Activated naive CD4-positive, alpha-beta T cell treated with anti-CD3 and anti-CD28 coated beads, Interleukin-2, amount 10 ng/mL, durations not matched to agents 7 days and 5 days (primary cell): Measurements from ENCODE around the gene C14orf180.

Source experiments
- CTCF ChIA-PET: fragments of 350-600 bp; sonication (Branson Sonifier 250); formaldehyde crosslinking; loops from one replicate; lab custom pipeline; 2021; ENCODE audit warnings: antibody characterized with exemption; lab: Charles Lee
- DNase-seq: peaks from one replicate; pipeline ENCODE4 v3.0.0-alpha.2; 2020
- H3K27ac Mint-ChIP-seq: one replicate; pipeline ENCODE4 v1.8.0; 2021; ENCODE audit warnings: mild to moderate bottlenecking, moderate library complexity, mixed read lengths
- H3K27me3 Mint-ChIP-seq: one replicate; pipeline ENCODE4 v1.8.0; 2021; ENCODE audit warnings: mild to moderate bottlenecking, mixed read lengths
- H3K36me3 Mint-ChIP-seq: one replicate; pipeline ENCODE4 v1.8.0; 2021; ENCODE audit warnings: mixed read lengths
- H3K4me1 Mint-ChIP-seq: one replicate; pipeline ENCODE4 v1.8.0; 2021; ENCODE audit warnings: mixed read lengths
- H3K4me3 Mint-ChIP-seq: one replicate; pipeline ENCODE4 v1.8.0; 2021; ENCODE audit warnings: mild to moderate bottlenecking, moderate library complexity, mixed read lengths
- H3K9me3 Mint-ChIP-seq: one replicate; pipeline ENCODE4 v1.8.0; 2021; ENCODE audit warnings: mixed read lengths

Gene C14orf180

GRCh38 chr14:104562606-104563005, 17.0 kb upstream of the C14orf180 start:
- CTCF ChIA-PET, result interaction anchor here (1.2 kb wide), 1 partner anchor 425 kb away, joined by 3 read pairs; no protein-coding TSS in a partner anchor
- peaks cover 25% of the 10 kb centered on the region for H3K27me3 Mint-ChIP-seq
- H3K27ac Mint-ChIP-seq, result no peak overlapping the region

DNA sequence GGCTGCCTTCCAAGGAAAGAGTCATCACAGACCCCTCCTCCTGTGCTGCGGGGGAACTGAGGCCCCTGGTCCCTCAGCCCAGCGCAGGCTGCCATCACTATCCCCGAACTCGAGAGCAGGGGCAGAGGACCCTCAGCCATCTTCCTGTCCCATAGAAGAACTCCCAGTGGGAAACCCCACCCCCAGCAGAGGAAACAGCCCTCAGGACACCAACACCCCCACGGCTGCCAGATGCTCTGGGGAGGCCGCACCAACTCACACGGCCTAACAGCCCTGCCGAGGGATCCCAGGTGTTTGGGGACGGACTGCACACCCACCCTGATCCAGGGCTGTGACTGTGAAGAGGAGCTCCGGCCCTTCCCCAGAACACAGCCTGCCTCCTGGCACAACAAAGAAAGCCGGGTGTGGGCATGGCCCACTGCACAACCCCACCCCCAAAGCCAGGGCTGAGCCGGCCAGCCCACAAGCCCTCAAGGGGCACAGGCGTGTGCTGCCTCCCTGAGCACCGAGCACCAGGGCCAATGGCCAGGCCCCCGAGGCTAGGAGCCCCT, 16.3 kb upstream of the C14orf180 start:
- CTCF ChIA-PET, result interaction anchor here (0.9 to 2.6 kb wide), 3 partner anchors 69 to 426 kb away, joined by 3 to 9 read pairs (median 5); no protein-coding TSS in a partner anchor
- H3K4me3 Mint-ChIP-seq, result no peak overlapping the region

More at GRCh38 chr14:104562606-104563005, 17.0 kb upstream of the C14orf180 start:
- Mint-ChIP-seq H3K4me3 (no peak overlapping the region), H3K4me1 (no peaks in the 10 kb centered on the region), H3K36me3 (no peaks in the 10 kb centered on the region), H3K9me3 (no peaks in the 10 kb centered on the region)
- no peak for DNase-seq

GRCh38 chr14:104563742-104564615, 15.6 kb upstream of the C14orf180 start:
- peak; percentile 79 for DNase-seq
- H3K27ac Mint-ChIP-seq, result no peak overlapping the region
- CTCF ChIA-PET, result interaction anchor here (0.9 to 2.6 kb wide), 9 partner anchors 8 to 486 kb away, joined by 3 to 11 read pairs (median 4); no protein-coding TSS in a partner anchor
- no peaks in the 10 kb centered on the region for H3K36me3 Mint-ChIP-seq
- no peaks in the 10 kb centered on the region for H3K4me1 Mint-ChIP-seq
- H3K27me3 Mint-ChIP-seq, result peaks cover 25% of the 10 kb centered on the region
- H3K9me3 Mint-ChIP-seq, result no peaks in the 10 kb centered on the region
- H3K4me3 Mint-ChIP-seq, result no peak overlapping the region

More for the DNA sequence above, 16.3 kb upstream of the C14orf180 start:
- Mint-ChIP-seq H3K36me3 (no peaks in the 10 kb centered on the region), H3K4me1 (no peaks in the 10 kb centered on the region), H3K9me3 (no peaks in the 10 kb centered on the region), H3K27ac (no peak overlapping the region), H3K27me3 (peaks cover 25% of the 10 kb centered on the region)
- DNase-seq, result no peak

DNA sequence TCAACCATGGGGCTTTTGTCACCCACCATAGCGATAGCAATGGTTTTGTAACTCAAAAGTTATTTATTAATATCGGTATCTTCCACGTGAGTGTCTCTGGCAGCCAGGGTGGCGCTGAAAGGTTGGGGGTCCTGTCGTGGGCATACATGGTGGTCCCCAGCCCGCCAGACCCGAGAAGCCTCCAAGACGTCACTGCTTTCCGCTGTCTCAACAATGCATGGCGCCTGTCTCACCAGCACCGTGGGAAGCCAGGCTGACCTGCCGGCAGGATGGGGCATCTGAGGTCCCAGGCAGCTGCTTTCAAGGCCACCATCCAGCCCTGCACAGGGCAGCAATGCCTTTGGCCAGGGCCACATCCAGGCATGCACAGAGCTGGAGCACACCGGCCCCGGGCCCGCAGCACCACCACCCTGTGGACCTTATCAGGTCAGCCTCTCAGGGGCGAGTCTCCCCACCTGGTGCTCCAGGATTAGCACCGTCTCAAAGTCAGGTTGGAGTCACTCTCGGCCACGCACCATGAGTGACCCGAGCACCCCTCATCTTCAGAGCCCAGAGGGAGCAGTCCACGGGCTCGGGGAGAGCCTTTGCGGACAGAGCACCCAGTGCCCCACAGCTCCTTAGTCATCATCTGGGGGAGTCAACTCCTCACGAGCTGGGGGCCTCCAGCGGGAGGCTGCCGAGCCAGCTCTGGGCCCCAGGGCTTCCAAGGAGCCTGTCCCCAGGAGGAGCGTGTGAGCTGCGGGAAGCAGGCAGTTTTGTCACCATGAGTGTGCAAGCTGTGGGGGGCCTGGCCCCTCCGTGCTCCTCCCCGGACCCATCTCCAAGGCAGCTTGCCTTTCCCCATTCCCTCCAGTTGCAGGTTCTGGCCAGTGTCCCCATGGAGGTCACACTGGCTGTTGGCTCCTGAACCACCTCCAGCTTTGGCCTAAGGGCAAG, 14.6 kb upstream of the C14orf180 start:
- no peak overlapping the region for H3K4me3 Mint-ChIP-seq
- no peaks in the 10 kb centered on the region for H3K4me1 Mint-ChIP-seq

DNA sequence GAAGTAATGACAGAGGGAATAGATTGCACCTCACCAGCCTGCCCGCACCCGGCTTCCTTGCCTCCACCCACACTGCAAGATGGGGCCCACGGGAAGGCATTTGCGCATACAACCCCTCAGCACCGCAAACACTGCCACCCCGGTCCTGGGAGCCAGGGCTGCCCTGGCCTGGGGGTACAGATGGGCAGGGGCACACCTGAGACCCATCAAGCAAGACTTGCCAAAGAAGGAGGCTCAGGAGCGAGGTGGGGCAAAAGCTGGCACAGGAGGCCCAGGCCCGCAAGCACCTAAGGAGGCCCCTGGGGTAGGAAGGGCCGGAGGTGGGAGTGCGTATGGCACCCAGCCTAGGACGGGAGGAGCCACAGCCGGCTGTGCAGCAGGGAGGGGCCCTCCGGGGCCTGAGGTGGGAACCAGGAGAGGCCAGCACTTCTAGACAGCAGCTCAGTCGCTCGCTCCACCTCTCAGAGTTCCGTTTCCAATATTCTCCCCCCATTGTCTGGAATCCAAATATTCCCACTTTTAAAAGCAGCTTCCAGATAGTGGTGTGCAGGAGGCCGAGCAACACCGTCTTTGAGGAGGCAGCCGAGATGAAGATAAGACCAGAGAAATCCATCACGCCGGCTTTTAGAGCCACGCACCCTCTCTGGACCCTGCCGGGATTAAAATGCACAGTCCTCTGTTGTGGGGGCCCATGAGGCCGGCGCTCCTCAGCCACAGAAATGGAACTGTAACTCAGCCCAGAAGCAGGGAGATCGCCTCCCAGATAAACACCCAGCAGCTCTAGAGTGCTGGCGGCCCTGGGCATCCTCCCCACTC, 12.2 kb upstream of the C14orf180 start:
- H3K4me1 Mint-ChIP-seq, result no peaks in the 10 kb centered on the region
- no peak overlapping the region for H3K27ac Mint-ChIP-seq
- H3K36me3 Mint-ChIP-seq, result no peaks in the 10 kb centered on the region
- CTCF ChIA-PET, result no interaction called here
- peaks cover 25% of the 10 kb centered on the region for H3K27me3 Mint-ChIP-seq
- H3K4me3 Mint-ChIP-seq, result no peak overlapping the region
- DNase-seq, result no peak
- no peaks in the 10 kb centered on the region for H3K9me3 Mint-ChIP-seq

More for the DNA sequence above, 14.6 kb upstream of the C14orf180 start:
- Mint-ChIP-seq H3K27ac (no peak overlapping the region), H3K9me3 (no peaks in the 10 kb centered on the region), H3K27me3 (peaks cover 25% of the 10 kb centered on the region), H3K36me3 (no peaks in the 10 kb centered on the region)
- no peak for DNase-seq
- CTCF ChIA-PET, result interaction anchor here (0.9 to 2.6 kb wide), 8 partner anchors 9 to 487 kb away, joined by 3 to 11 read pairs (median 4); no protein-coding TSS in a partner anchor

- Mint-ChIP-seq H3K4me1 (no peaks in the 10 kb centered on the region), H3K4me3 (no peak overlapping the region), H3K27me3 (peaks cover 25% of the 10 kb centered on the region), H3K36me3 (no peaks in the 10 kb centered on the region), H3K27ac (no peak overlapping the region), H3K9me3 (no peaks in the 10 kb centered on the region)
- no peak for DNase-seq
- CTCF ChIA-PET, result no interaction called here
Observed at GRCh38 chr14:104567957-104568225, 11.7 kb upstream of the C14orf180 start.

DNA sequence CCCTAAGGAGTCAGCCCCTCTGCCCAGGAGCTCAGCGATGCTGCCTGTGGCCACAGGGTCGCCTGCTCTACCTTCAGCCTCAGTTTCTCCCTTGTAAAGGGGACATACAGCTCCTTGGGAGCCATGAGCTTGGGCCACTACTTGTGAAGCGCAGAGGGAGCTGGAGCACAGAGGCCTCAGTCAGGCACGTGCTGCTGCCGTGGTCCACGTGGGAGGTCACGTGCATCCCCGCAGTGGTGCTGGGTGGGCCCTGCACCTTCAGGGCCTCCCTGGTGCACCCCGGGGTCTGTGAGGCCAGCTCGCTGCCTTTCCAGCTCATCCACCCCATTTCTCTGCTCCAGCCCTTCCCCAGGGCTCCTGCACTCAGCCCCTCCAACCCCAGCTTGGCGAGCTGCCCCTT, 10.9 kb upstream of the C14orf180 start:
- Mint-ChIP-seq H3K27ac (no peak overlapping the region), H3K36me3 (no peaks in the 10 kb centered on the region), H3K4me3 (no peak overlapping the region), H3K27me3 (peaks cover 25% of the 10 kb centered on the region), H3K9me3 (no peaks in the 10 kb centered on the region), H3K4me1 (no peaks in the 10 kb centered on the region)
- CTCF ChIA-PET, result no interaction called here
- DNase-seq, result no peak

DNA sequence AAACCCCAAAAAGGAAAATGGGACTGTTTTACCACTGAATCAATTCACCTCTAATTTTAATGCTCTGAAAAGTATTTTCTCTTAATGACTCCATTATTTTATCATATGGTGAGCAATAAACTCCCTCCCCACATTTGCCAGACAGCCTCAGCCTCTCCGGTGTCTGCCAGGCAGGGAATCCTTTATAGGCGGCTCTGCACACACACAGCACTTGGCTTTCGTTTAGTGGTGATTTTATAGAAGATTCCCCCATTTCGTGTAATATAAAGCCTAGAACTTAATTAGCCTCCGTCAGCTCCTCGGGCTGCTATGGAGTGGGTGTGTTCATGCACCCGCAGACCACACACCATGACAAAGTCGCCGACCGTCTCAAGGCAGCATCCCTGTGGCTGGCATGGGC, 10.1 kb upstream of the C14orf180 start:
- Mint-ChIP-seq H3K4me1 (no peaks in the 10 kb centered on the region), H3K27me3 (peaks cover 20% of the 10 kb centered on the region), H3K27ac (no peak overlapping the region), H3K9me3 (no peaks in the 10 kb centered on the region), H3K4me3 (no peak overlapping the region), H3K36me3 (no peaks in the 10 kb centered on the region)
- CTCF ChIA-PET, result no interaction called here
- no peak for DNase-seq

DNA sequence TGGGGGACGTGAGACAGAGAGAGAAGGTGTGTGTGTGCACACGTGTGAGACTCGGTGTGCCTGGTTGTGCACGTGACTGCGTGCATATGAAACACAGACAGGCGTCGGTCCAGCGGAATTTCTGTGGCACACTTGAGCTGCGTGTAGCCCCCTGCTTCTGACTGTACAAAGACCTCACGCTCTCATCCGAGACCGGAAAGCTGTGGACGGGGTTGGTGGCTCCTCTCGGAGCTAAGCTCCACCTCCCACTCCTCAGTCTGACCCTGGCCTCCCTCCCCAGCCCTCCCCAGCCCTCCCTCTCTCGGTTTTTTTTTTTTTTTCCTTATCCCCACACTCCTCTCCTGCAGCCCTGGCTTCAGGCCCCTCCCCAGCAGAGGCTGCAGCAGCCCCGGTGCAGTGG, 8.3 kb upstream of the C14orf180 start:
- H3K4me1 Mint-ChIP-seq, result no peaks in the 10 kb centered on the region
- no peak overlapping the region for H3K27ac Mint-ChIP-seq
- no peaks in the 10 kb centered on the region for H3K36me3 Mint-ChIP-seq
- no peaks in the 10 kb centered on the region for H3K9me3 Mint-ChIP-seq
- CTCF ChIA-PET, result no interaction called here
- peaks cover 3% of the 10 kb centered on the region for H3K27me3 Mint-ChIP-seq
- DNase-seq, result no peak
- H3K4me3 Mint-ChIP-seq, result no peak overlapping the region

DNA sequence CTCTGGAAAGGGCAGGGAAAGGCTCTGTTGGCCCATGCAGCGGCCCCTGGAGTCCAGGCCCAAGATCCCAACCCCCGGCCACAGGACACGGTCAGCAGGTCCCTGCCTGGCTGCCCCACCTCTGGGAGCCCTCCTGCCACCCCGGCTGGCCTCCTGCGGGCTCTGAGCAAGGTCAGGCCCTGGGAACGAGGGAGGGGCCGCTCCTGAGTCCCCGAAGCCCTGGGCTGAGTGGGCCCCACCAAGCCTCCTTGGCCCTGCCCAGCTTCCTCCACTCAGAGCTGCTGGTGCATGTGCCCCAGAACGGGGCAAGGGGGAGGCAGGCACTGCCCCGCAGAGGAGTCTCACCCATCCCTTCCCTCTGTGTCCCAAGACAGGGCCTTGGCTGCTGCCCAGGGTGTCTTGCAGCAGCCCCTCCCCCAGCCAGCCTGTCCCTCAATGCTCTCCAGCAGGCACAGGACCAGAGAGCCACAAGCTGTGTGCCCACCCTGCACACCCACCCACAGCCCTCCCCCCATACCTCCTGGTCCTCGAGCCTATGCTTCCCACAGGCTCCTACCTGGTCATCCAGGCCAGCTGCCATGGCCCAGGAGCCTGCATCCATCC, 7.4 kb upstream of the C14orf180 start:
- H3K27me3 Mint-ChIP-seq, result no peaks in the 10 kb centered on the region

GRCh38 chr14:104572668-104573067, 6.9 kb upstream of the C14orf180 start:
- CTCF ChIA-PET, result no interaction called here
- no peaks in the 10 kb centered on the region for H3K36me3 Mint-ChIP-seq
- no peak for DNase-seq
- no peaks in the 10 kb centered on the region for H3K4me1 Mint-ChIP-seq
- no peak overlapping the region for H3K27ac Mint-ChIP-seq
- H3K4me3 Mint-ChIP-seq, result no peak overlapping the region
- H3K9me3 Mint-ChIP-seq, result no peaks in the 10 kb centered on the region
- no peaks in the 10 kb centered on the region for H3K27me3 Mint-ChIP-seq

More for the DNA sequence above, 7.4 kb upstream of the C14orf180 start:
- CTCF ChIA-PET, result no interaction called here
- H3K4me1 Mint-ChIP-seq, result no peaks in the 10 kb centered on the region
- H3K27ac Mint-ChIP-seq, result no peak overlapping the region
- no peak for DNase-seq
- no peak overlapping the region for H3K4me3 Mint-ChIP-seq
- H3K9me3 Mint-ChIP-seq, result no peaks in the 10 kb centered on the region
- no peaks in the 10 kb centered on the region for H3K36me3 Mint-ChIP-seq

DNA sequence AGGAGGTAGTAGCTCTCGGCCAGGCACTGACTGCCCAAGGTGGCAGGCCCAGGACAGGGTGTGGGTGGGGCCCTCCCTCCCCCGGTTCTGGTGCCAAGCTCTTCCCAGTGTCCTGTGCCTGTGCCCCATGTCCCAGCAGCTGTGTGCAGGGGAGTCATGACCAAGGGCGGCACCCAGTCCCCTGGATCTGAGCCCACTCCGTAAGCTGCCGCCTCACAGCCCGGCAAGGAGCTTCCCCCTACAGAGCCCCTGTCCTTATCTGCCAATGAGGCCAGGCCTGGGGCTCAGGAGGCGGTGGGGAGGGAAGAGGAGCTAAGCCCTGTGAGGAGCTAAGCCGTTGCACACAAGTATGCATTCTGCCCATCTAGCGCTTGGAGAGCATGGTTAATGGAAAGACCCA, 5.6 kb upstream of the C14orf180 start:
- Mint-ChIP-seq H3K27me3 (no peaks in the 10 kb centered on the region), H3K4me3 (no peak overlapping the region), H3K36me3 (no peaks in the 10 kb centered on the region), H3K9me3 (no peaks in the 10 kb centered on the region), H3K27ac (no peak overlapping the region), H3K4me1 (no peaks in the 10 kb centered on the region)
- DNase-seq, result no peak
- CTCF ChIA-PET, result no interaction called here

DNA sequence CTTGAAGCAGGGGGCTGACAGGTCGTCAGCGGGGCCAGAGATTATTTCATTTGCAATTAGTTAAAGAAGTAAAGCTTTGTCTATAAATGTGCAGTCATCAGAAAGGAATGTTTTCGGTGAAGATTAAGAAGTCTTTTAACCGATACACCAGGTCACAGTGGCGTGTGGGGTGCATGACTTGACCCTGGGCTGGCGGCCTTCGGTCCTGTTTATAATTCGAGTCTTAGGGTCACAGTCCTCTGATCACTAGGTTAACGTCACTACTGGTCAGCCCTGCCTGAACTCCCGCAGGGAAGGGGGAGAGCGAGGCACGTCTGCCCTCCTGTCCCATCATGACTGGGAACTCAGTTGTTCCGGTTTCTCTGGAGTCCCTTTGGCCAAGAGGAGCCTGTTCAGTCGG, 5.0 kb upstream of the C14orf180 start:
- Mint-ChIP-seq H3K27me3 (no peaks in the 10 kb centered on the region), H3K36me3 (no peaks in the 10 kb centered on the region), H3K4me1 (no peaks in the 10 kb centered on the region), H3K9me3 (no peaks in the 10 kb centered on the region), H3K27ac (no peak overlapping the region), H3K4me3 (no peak overlapping the region)
- DNase-seq, result no peak
- CTCF ChIA-PET, result no interaction called here
